Measurements from ENCODE around the gene SIT1.
A peak's percentile ranks its signal among the peaks of the same experiment; 100 is the strongest.
"Not testable (repeated sequence)": the region's sequence is repeated elsewhere in the genome, so short reads cannot be mapped to it uniquely, and the experiment has no call there.

SIT1 gene

DNA sequence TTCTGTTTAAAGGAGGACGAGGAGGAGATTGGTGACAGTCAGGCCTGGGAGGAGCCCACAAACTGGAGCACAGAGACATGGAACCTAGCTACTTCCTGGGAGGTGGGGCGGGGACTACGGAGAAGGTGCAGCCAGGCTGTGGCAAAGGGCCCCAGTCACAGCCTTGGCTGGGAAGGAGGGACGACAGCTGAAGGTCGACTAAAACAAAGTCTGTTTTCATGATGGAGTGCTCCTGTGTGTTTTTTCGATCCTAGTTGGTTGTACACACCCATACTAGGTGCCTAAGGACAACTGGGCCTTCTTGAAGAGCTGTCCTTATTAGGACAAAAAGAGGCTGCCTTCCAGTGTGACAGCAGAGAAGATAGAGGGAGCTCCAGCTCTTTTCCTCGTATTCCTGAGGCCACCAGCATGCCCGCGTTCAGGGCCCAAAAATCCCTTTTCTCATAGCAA, 10.3 kb upstream of the SIT1 start:
- DNase-seq (ENCODE audit: low spot score): no peak

DNA sequence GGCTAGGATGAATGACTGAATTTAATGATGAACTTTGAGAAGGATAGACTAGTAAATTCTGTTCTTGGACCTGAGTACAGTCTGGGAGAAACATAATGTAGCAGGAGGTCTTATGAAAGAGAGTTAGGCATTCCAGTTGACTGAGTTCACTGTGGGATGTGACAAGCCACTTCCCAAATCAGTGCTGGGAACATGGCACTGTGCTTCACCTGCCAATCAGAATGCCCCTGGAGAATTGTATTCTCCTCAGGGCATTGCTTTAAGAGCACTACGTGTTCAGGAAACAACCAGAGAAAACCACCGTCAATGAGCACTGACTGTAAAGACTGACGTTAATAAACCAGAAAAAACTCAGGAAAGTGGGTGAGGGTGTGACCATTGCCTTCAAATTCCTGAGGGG, 8.6 kb upstream of the SIT1 start:
- no peak for DNase-seq (ENCODE audit: low spot score)

DNA sequence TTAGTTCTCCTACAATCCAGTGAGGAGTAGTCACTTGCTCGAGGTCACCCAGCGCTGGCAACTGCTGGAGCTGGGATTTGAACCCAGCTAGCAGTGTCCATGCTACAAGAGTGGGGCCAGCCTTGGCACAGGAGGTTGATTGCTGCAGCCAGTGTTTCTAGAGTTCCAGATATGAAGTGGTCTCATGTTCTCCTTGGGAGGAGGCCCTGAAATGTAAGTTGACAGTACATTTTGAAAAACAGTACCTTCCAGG, 8.2 kb upstream of the SIT1 start:
- DNase-seq (ENCODE audit: low spot score): no peak

DNA sequence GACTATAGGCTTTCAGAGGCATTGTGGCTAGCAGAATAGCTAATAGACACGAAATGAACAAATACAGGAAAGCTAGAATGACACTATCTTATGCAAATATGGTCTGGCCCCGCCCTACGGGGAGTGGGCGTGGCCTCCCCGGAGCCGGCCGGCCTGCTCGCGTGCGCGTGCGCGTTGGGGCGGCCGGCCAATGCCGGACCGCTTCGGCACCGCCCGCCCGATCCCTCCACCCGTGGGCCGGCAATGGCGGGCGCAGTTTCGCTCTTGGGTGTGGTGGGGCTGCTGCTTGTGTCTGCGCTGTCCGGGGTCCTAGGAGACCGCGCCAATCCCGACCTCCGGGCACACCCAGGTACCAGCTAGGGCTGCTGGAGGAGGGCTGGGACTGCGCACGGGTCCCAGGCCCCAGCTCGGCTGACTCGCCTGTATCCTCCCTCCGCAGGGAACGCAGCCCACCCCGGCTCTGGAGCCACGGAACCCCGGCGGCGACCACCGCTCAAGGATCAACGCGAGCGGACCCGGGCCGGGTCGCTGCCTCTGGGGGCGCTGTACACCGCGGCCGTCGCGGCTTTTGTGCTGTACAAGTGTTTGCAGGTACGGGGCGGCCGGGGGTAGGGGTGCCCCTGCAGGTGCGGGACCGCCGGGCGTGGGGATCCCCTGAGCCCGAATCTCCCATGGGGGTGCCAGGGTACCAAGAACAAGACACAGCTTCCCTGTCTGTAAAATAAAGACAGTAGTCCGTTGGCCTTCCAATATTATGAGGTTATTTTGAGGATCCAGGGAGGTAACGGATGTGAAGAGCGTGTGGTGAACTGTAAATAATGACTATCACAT, 7.6 kb upstream of the SIT1 start, which contains the start of gene CCDC107:
TSS of gene CCDC107 (plus strand) at position 156 of the 831 bp plus-strand sequence. CDS start at position 244, 88 bp downstream.
- DNase-seq (ENCODE audit: low spot score): peak; percentile 93

DNA sequence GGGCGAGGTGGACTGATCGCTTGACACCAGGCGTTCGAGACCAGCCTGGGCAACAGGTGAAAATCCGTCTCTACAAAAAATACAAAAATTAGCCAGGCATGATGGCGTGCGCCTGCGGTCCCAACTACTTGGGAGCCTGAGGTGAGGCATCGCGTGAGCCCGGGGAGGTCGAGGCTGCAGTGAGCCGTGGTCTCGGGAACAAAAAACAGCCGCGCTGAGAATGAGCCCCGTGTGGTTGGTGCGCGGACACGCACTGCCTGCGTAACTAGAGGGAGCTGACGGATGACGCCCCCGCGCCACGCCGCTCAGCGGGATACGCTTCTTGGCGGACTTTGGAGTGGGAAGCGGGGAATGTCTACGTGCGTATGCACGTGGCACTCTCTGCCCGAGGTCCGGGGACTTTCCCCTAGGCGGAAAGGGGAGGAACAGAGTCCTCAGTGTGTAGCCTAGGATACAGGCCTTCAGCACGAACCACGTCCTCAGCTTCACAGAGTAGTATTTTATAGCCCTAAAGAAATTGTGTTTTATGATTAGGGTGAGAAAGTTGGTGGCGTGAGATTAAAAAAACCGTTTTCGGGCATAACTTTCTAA, 6.9 kb upstream of the SIT1 start, which contains the start of gene RMRP:
TSS of gene RMRP (minus strand) at position 474 of the 591 bp plus-strand sequence.
- DNase-seq (ENCODE audit: low spot score): peak; percentile 99

DNA sequence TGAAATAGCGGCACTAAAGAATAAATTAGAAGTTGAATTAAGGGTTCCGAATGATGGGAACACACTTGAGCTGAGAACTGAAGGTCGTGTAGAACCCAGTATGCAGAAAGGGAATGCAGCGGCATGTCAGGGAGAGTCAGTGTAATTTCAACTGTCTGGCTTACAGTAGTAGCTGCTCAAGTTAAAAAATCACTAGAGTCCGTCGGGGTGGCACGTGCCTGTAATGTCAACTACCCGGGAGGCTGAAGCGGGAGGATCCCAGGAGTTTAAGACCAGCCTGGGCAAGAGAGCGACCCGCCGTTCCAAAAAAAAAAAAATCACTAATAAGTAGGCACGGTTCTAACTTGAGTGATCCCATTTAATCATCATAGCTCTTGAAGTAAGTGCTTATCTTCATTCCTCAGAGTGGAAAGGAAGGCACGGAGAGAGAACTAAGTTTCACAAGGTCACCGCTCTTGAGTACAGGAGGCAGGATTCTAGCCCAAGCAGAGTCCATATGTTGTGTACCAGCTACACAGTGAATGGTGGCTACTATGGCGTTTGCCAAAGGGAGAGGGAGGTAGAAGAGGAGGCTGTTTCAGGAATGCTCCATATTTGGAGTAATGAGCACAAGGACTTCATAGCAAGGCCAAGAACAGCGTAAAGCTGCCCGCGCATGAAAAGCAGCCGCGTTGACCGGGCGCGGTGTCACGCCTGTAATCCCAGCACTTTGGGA, 6.3 kb upstream of the SIT1 start:
- no peak for DNase-seq (ENCODE audit: low spot score)

DNA sequence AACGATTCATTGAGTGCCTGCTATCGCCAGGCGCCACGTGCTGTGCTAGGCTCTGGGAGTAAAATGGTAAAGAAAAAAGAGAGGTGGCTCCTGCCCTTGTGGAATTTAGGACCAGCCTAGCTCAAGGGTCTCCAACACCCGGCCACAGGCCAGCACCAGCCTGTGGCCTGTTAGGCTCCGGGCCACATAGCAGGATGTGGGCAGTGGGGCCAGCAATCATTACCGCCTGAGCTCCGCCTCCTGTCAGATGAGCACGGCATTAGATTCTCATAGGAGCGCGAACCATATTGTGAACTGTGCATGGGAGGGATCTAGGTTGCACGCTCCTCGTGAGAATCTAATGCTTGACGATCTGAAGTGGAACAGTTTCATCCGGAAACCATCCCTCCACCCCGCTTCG, 5.6 kb upstream of the SIT1 start:
- no peak for DNase-seq (ENCODE audit: low spot score)

DNA sequence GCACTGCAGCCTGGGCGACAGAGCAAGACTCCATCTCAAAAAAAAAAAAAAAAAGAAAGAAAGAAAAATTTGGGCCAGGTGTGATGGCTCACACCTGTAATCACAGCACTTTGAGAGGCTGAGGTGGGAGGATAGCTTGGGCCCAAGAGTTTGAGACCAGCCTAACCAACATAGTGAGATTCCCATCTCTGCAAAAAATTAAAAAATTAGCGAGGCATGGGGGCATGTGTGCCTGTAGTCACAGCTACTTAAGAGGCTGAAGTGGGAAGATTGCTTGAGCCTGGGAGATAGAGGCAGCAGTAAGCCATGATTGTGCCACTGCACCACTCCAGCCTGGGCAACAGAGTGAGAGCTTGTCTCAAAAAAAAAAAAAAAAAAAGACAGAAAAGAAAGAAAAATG, 2.9 kb upstream of the SIT1 start:
- no peak for DNase-seq (ENCODE audit: low spot score)

DNA sequence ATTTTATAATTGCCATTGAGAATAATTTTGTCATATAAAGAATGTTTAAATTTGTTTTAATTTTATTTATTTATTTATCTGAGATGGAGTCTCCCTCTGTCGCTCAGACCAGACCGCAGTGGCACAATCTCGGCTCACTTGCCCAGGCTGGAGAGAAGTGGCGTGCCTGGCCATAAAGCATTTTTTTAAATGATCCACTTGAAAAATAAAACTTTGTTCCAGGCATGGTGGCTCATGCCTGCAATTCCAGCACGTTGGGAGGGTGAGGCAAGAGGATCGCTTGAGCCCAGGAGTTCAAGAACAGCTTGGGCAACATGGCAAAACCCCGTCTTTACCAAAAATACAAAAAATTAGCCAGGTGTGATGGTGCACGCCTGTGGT, 2.1 kb upstream of the SIT1 start:
- no peak for DNase-seq (ENCODE audit: low spot score)

DNA sequence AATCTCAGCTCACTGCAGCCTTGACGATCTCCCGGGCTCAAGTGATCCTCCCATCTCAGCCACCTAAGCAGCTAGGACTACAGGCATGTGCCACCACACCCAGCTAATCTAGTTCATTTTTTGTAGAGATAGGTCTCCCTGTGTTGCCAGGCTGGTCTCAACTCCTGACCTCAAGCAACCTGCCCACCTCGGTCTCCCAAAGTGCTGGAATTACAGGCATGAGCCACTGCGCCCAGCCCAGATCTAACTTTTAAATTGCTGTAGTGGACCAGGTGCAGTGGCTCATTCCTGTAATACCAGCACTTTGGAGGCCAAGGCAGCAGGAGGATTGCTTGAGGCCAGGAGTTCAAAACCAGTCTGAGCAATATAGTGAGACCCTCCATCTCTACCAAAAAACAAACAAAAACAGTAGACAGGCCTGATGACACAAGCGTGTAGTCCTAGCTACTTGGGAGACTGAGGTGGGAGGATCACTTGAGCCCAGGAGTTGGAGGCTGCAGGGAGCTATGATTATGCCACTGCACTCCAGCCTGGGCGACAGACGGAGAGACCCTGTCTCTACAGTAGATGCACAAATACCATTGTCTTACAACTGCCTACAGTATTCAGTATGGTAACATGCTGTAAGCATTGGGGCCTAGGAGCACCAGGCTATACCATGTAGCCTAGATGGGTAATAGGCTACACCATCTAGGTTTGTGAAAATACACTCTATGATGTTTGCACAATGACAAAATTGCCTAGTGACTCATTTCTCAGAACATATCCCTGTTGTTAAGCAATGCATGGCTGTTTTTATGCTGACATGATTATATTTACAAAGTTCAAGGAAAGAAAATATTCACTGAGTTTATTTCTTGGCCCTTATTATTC, 1.5 kb upstream of the SIT1 start:
- DNase-seq (ENCODE audit: low spot score): no peak

DNA sequence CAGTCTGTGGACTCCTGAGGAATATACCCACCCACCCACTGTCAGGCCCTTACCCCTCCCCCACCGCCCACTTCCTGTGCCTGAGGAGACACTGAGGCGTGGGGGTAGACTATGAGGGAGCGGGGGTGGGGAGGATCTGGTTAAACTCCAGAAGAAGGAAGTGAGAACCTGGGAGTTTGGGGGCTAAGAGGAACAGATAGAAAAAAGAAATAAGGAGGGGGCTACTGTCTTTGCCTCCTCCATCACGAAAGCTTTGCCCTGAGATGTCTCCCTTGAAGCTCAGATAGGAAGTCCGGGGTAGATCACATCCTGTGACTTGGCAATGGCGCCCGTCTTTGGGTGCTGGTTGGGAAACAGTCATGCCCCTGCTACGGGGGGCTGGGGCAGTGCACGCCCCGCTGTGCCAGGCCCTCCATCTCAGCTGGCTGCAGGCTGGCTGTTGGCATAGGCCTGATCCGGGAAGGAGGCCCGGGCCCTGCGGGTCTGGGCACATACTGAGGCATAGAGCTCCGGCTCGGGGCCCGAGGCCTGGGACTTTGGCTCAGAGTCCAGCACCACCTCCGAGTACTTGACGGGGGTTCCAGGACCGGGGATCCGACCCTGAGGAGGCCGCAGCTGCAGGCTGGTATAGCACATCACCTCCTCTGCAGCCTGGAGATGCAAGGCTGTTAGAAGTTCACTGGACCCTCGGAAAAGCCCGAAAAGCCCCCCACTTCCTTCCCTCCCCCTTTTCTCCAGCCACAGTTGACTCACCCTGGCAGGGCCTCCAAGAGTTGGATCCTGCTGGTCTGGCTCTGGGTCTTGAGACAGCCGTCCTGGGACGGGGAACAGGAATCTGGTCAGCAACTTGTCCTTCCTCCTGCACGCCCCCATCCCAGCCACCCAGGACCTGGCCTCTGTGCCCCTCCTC, 1.0 kb downstream of the SIT1 start:
- DNase-seq (ENCODE audit: low spot score): no peak

DNA sequence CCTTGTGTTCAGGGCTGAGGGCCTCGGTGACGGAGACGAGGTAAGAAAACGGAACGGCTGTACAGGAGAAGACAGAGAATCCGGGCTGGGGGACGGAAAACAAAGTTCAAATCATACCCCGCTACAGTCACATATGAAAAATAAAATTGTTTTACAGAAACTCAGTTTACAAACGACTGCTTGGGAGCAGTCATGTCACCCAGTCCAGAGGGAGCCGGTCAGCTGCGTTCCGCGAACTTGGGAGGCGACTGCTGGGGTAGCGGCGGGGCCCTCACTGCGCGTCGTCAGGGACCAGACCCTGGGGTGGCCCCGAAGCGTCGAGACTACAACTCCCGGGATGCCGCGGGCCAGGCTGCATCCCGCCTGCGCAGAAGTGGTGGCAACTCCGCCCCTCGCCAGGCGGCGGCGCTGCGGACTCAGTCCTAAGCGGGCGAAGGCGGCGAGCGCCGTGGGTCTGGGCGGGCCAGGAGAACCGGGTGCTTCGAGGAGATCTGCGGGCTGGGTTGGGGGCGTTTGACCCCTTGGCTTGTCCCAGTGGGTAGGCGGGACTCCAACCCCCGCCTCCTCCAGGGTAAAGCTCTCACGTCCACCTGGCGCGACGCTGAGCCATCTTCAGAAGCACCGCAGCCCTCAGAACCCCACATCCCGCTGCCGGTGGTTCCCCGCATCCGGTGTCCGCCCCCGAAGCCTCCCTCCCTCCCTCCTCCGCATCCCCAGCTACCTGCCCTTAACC, 4.0 kb downstream of the SIT1 start:
- peak; percentile 96 for DNase-seq (ENCODE audit: low spot score)

DNA sequence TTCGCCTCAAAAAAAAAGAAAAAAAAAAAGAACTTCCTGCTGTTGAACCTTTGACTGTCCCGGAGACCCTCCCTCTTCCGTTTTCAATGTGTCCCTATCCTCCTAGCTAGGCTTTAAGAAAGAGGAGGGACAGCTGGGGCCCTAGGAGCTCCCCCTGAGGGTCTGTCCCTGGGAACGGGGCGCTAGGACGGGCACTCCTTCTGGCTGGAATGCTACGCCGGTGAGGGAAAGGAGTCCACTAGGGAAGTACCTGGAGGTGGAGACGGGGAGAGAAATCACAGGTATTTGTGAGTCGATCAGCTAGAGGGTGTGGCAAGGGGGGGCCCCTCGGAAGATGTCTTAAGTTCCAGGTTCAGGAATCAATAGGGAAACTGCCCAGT, 4.6 kb downstream of the SIT1 start:
- no peak for DNase-seq (ENCODE audit: low spot score)

DNA sequence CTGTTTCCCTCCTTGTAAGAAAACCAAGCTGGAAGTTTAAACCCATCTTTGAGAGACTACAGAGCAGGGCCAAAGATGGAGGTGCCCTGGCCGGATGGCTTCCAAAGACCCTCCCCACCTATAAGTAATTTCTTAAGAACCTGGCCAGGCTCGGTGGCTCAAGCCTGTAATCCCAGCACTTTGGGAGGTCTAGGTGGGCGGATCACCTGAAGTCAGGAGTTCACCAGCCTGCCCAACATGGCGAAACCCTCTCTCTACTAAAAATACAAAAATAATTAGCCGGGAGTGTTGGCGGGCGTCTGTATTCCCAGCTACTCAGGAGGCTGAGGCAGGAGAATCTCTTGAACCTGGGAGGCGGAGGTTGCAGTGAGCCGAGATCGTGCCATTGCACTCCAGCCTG, 5.0 kb downstream of the SIT1 start:
- DNase-seq (ENCODE audit: low spot score): not testable (repeated sequence)

DNA sequence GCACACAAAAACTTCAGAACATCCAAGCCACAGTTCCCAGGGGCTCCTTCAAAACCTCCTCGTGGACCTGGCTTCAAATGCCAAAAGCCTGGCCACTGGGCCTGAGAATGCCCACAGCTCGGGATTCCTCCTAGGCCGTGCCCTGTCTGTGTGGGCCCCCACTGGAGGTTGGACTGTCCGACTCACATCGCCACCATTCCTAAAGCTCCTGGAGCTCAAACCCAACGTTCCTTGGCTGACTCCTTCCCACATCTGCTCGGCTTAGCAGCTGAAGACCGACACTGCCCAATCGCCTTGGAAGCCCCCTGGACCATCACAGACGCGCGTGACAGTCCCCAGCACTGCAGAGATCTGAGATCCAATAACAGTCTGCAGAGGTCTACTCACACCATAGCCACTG, 7.7 kb downstream of the SIT1 start:
- DNase-seq (ENCODE audit: low spot score): no peak

DNA sequence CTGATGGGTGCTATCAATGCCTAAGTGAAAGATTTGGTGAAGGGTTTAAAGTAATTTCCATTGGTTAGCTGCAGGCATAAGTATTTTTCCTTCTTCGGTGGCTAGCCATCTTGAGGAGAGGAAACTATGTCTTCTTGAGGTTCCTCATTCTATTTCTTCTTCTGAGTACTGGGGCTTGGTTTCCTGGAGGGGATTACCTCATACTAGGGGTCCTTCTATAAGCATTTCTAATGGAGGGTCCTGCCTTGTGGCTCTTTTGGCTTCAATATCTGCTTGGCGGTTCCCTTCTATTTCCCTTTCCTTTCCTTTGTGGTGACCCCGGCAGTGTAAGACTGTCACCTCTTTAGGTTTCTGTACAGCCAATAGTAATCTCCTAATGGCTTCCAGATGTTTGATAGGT, 9.3 kb downstream of the SIT1 start:
- DNase-seq (ENCODE audit: low spot score): not testable (repeated sequence)

DNA sequence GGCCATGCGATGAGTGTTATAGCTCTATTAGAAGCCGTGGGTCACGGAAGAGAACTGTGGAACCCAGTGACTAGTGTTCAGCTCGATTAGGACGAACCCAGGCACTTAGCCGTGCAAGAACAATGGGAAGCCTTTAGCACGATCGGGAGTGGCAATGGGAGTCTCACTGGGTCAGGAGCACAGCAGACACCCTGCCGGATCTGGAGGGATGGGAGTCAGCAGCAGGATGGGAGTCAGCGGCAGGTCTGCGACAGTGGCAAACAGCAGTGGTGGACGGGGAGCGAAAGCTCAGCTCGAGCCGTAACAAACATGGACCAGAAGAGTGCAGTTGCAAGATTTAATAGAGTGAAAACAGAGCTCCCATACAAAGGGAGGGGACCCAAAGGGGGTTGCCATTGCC, 10.3 kb downstream of the SIT1 start:
- not testable (repeated sequence) for DNase-seq (ENCODE audit: low spot score)

DNA sequence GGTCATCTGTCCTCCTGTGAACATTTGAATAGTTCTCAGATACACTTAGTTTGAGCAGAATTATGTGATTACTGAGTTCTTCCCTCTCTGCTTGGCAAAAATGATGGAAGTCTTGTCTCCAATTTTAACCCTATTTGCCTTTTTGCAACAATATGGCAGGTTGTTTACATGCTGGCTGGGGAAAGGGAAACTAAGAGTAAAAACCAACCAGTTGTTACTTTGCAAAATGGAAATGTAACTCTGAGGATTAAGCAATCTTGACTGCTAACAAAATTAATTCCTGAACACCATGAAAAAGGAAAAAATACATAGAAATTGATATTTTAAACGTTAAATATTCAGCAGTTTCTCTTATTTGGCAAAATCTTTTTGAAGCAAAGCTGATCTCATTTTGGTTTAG, 11.1 kb downstream of the SIT1 start:
- DNase-seq (ENCODE audit: low spot score): no peak

DNA sequence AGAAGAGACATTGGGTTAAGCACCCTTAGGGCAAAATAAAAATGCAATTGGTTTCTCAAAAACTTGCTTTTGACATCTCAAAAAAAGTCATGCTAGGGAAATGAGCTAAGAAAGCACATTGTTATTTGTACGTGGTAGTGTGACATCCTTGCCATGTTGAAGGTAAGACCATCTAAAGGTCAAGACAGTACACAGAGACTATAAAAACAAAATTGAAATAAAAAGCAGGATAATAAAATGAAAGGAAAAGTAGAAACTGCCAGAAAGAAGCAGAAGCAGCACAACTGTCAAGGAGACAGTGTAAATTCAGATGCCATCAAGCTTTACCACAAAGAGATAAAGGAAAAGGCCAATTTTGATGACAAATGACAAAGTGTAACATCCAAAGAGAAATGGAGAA, 11.5 kb downstream of the SIT1 start:
- not testable (repeated sequence) for DNase-seq (ENCODE audit: low spot score)

DNA sequence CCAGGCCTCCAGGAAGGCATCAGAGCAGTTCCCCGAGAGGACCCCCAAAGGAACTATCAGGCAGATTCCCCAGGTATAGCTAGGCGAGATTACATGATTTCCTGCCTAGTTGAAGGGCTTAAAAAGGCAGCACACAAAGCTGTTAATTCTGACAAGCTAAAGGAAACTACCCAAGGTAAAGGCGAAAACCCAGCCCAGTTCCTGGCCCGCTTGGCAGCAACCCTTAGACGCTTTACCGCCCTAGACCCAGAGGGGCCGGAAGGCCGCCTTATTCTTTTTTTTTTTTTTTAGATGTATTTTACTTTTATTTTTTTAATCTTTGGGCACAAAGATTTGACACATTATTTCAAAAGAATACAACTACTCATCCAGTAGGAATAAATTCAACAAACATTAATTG, 12.0 kb downstream of the SIT1 start:
- DNase-seq (ENCODE audit: low spot score): not testable (repeated sequence)

Measured in COLO829 (cell line).